Measurements from ENCODE around the gene TBC1D22A.

Gene TBC1D22A

DNA sequence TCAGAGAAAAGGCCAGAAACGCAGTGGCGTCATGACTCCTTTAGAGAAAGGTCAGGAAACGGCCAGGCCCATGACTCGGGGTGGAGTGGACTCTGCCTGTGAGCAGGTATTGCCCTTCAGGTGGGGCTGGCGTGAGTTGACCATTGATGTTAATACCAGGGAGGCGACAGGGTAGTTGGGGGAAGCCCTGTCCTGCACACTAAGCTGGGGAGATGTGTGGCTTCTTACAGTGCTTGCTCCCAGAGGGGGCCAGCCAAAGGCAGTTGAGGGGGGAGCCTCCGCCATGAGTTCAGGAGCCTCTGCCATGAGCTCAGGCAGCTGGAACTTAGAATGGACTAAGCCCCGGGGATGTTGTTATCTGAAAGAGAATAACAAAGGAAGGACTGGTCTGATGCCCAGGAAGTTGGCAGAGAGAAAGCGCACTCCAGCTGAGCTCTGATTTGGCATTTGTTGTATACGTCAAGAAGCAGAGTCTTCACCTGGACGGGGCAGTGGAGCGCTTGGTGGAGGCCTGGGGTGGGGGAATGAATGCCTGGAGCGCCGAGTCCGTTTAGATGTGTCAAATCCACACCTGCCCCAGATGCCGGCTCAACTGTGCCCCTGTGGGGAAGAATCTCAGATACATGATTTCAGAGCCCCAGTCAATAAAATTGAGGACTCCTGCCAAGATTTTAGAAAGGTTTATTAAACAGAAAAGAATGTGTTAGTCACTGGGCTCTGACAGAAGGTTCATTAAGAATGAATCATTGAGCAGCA, 222.5 kb downstream of the TBC1D22A start:
- no peak for DNase-seq (ENCODE audit: low read depth in 2 of 3, low spot score in 2 of 3)

- no peak for DNase-seq (ENCODE audit: low read depth in 2 of 3, low spot score in 2 of 3)
These were observed 223.0 kb downstream of the TBC1D22A start for GRCh38 chr22:46985507-46985882.

GRCh38 chr22:46986788-46987187, 224.3 kb downstream of the TBC1D22A start:
- no peak for DNase-seq (ENCODE audit: low read depth in 2 of 3, low spot score in 2 of 3)

DNA sequence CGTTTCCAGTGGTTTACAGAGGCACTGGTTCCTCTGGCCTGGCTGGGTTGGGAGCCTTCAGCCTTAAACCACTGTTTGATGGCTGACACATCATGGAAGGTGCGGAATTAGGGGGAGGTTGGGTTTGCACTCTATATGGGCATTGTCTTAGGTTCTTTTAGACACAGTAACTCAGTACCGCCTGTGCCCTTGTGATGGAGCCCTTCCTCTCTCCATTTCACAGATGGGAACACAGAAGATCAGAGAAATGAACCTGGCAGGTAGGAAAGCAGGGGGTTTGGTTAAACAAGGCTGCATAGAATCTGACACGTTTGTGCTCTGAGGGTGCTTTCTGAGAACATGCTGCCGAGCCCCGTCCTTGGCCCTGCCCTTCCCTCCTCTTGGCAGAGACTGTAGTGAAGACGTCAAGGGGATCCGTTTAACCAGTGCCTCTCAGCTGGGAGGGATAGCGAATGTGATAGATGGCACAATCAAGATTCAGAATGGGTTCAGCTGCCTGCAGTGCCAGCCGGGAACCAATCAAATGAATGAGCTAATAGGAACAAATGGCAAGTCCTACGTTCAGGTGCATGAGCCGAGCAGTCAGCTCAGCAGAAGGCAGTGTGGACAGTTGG, 228.6 kb downstream of the TBC1D22A start:
- DNase-seq (ENCODE audit: low read depth in 2 of 3, low spot score in 2 of 3): no peak

DNA sequence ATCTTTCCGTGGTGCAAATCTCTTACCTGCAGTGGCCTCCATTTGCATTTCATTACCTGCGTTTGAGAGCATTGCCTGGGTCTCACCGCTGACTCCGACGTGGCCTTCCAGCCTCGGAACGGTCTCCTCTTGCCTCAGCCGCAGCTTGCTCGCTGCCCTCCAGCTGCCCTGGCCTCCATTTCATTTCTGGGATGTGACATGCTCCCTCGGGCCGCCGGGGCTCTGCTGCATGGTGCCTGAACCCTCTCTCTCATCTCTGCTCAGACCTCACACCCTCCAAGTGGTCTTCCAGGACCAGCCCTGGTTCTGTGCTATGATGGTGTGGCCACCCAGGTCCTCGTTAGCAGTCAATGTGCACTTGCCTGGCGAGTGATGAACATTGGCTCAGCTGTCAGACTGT, 229.2 kb downstream of the TBC1D22A start:
- DNase-seq (ENCODE audit: low read depth in 2 of 3, low spot score in 2 of 3): no peak

- DNase-seq (ENCODE audit: low read depth in 2 of 3, low spot score in 2 of 3): no peak
These were observed 229.8 kb downstream of the TBC1D22A start for GRCh38 chr22:46992121-46992731.

DNA sequence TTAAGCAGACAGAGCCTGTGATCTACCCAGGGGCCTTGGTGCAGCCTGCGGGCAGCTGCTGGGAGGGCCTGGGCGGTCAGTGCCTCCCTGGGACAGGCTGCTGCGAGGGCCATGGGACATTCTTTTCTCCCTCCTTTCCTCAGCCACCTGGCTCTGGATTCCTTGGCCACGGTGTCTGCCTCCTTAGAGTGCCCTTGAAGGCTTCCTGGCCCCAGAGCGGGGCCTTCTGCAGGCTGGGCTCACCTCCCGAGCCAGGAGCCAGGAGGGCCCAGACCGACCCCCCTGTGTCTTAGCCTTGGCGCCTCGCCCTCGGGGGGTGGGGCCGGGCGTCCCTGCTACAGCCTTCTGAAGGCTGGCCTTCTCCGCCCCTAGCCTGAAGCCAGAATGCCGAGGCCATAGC, 231.2 kb downstream of the TBC1D22A start:
- DNase-seq (ENCODE audit: low read depth in 2 of 3, low spot score in 2 of 3): no peak

- DNase-seq (ENCODE audit: low read depth in 2 of 3, low spot score in 2 of 3): no peak
These were observed 231.8 kb downstream of the TBC1D22A start for GRCh38 chr22:46994265-46994664.

DNA sequence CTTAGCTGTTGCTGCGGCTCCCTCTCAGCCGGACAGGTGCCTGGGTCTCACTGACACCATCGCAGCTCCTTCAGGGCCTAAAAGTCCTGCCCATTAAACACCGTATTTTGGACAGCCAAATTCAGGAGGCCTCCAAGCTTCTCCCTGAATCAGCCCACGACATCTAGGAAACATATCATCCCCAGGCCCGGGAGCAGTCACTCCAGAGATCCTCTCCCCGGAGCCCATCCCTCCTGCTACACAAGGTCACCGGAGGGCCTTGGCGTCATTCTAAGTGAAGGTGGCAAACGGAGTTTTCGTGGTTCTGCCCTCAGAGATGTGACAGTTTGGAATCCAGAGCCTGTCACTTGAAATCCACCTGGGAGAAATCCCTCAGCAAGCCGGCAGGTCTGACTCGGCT, 232.5 kb downstream of the TBC1D22A start:
- no peak for DNase-seq (ENCODE audit: low read depth in 2 of 3, low spot score in 2 of 3)

- no peak for DNase-seq (ENCODE audit: low read depth in 2 of 3, low spot score in 2 of 3)
These were observed 233.3 kb downstream of the TBC1D22A start for GRCh38 chr22:46995501-46996360.

GRCh38 chr22:46996595-46997310, 234.3 kb downstream of the TBC1D22A start:
- DNase-seq (ENCODE audit: low read depth in 2 of 3, low spot score in 2 of 3): no peak

DNA sequence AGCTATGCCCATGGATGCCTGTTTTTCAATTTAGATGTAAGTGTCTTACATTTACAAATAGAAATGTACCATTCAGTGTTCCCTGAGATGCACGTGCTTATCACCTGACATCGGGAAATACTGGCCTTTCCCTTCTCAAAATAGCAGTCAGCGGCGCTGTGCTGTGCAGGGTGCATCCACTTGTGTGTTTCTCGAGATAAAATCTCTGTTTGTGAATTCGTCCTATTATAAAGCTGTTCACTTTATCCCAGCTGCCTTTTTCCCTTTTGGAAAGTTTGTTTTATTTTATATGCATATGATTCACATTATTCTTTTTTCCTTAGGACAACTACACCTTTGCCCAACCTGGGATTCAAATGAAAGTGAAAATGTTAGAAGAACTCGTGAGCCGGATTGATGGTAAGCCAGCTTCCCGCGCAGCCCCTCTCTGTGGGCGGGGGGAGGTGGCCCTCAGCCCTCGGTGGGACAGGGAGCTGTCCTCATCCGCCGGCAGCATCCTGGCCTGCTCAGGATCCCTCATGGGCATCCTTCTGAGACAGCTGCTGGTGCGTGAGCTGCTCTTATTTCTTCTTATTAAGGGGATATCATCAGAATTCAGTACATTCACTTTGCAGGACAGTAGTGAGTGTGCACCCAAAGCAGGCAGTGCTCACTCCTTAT, 235.0 kb downstream of the TBC1D22A start:
- DNase-seq (ENCODE audit: low read depth in 2 of 3, low spot score in 2 of 3): no peak

- no peak for DNase-seq (ENCODE audit: low read depth in 2 of 3, low spot score in 2 of 3)
These were observed 235.9 kb downstream of the TBC1D22A start for GRCh38 chr22:46998331-46998730.

GRCh38 chr22:47000256-47000655, 237.8 kb downstream of the TBC1D22A start:
- no peak for DNase-seq (ENCODE audit: low read depth in 2 of 3, low spot score in 2 of 3)

- DNase-seq (ENCODE audit: low read depth in 2 of 3, low spot score in 2 of 3): no peak
These were observed 238.4 kb downstream of the TBC1D22A start for GRCh38 chr22:47000888-47001287.

GRCh38 chr22:47001288-47001687, 238.8 kb downstream of the TBC1D22A start:
- no peak for DNase-seq (ENCODE audit: low read depth in 2 of 3, low spot score in 2 of 3)

DNA sequence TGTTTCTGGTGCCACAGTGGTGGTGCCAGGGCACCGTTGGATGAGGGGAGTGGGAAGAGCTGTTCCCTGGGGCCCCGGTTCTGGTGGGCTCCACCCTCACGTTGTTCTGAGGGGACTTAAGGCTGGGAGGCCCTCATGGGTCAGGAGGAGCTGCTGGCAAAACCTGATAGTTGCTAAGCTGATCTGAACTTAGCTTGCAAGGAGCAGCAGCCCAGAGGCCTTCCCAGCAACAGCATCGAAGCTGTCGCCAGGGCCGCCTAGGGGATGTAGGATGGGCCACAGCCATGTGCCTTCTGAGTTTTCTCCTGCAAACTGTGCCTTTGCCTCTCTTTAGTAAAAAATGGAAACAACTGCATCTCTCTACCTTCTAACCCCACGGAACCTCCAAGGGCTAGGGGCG, 240.2 kb downstream of the TBC1D22A start:
- DNase-seq (ENCODE audit: low read depth in 2 of 3, low spot score in 2 of 3): no peak

GRCh38 chr22:47005506-47006408, 243.3 kb downstream of the TBC1D22A start:
- DNase-seq (ENCODE audit: low read depth in 2 of 3, low spot score in 2 of 3): no peak

DNA sequence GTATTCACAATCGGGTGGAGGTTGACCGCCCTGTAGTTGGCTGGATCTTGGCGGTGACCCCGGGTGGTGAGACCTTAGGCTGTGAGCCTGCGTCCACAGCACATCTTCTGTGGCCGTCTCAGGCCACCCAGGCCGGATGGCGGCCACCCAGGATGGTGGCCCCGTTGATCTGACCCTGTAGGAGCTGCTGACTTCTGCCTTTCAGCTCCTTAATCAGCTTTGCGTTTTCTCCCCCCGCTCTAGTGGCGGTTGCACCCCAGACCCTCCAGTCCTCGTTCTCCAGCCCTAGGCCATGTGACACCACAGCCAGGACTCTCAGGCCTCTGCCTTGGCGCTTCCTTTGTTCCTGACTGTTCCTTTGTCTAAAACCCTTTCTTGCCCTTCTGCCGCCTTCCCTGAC, 244.0 kb downstream of the TBC1D22A start:
- DNase-seq (ENCODE audit: low read depth in 2 of 3, low spot score in 2 of 3): no peak

All from activated CD8-positive, alpha-beta memory T cell treated with anti-CD3 and anti-CD28 coated beads for 48 hours (primary cell).